Panc1 (cell line): ENCODE data around the gene CDK5. TPM values are rescaled to one million over a fixed set of nuclear protein-coding genes. Genes with fewer than 3 reads are reported as not detected.

Experiments used
- ATAC-seq: fragments of 200-7000 bp; cut with Tn5 transposase; 2 replicates; pipeline ENCODE4 v1.9.1; 2020; ENCODE audit warnings: mild to moderate bottlenecking, moderate library complexity
- BruUV-seq: library from RNA; stranded (reverse); fragments of 400-500 nt; replicated peaks from 2 replicates; lab custom pipeline; 2021; lab: Mats Ljungman, UMichigan
- CTCF ChIA-PET: fragments of 300-600 bp; sonication (Branson Sonifier 250); formaldehyde crosslinking; loops from one replicate; lab custom pipeline; 2022; ENCODE audit warnings: antibody characterized with exemption; lab: Charles Lee
- POLR2A ChIA-PET: fragments of 300-600 bp; sonication (Branson Sonifier 250); formaldehyde crosslinking; loops from one replicate; lab custom pipeline; 2022; ENCODE audit warnings: antibody characterized with exemption; lab: Charles Lee
- DNase-seq: peaks from one replicate; pipeline ENCODE4 v3.0.0-alpha.2; 2010; ENCODE audit warnings: low read depth, low spot score
- H3K27ac ChIP-seq: 2 replicates; pipeline ENCODE4 v1.5.1; 2011; ENCODE audit warnings: mild to moderate bottlenecking, low read length, inconsistent platforms
- H3K27me3 ChIP-seq: fragments of 200-500 bp; sonication (Bioruptor generic); 2 replicates; pipeline ENCODE4 v1.6.0; 2014; ENCODE audit warnings: low read length, inconsistent platforms; ENCODE audit not compliant: control insufficient read depth, insufficient read depth
- H3K36me3 ChIP-seq: fragments of 200-500 bp; sonication (Bioruptor generic); 2 replicates; pipeline ENCODE4 v1.5.1; 2014; ENCODE audit warnings: inconsistent platforms, mild to moderate bottlenecking, low read length, moderate library complexity; ENCODE audit not compliant: control insufficient read depth, insufficient read depth
- H3K4me1 ChIP-seq: 2 replicates; pipeline ENCODE4 v1.5.1; 2011; ENCODE audit warnings: inconsistent platforms, mild to moderate bottlenecking, low read length, moderate library complexity; ENCODE audit not compliant: control insufficient read depth, insufficient read depth
- H3K4me3 ChIP-seq, 2 experiments: 2 replicates each; pipeline ENCODE4 v1.5.1; 2011 to 2012; ENCODE audit warnings: low read depth in 2 of 2, low read length in 2 of 2, mild to moderate bottlenecking in 2 of 2, inconsistent platforms in 1 of 2, moderate library complexity in 1 of 2
- H3K9me3 ChIP-seq: fragments of 200-500 bp; sonication (Bioruptor generic); 2 replicates; pipeline ENCODE4 v1.5.1; 2014; ENCODE audit warnings: low read depth, mild to moderate bottlenecking, inconsistent platforms, low read length, moderate library complexity; ENCODE audit not compliant: control insufficient read depth, insufficient read depth
- CTCF ChIP-seq: fragments of 450-650 bp; IDR thresholded peaks from 2 replicates; pipeline ENCODE4 v1.5.1; 2017; ENCODE audit warnings: mild to moderate bottlenecking
- POLR2AphosphoS5 ChIP-seq: IDR thresholded peaks from 2 replicates; pipeline ENCODE4 v1.6.1; 2012; ENCODE audit warnings: mild to moderate bottlenecking, low read depth, low read length, moderate library complexity
- SIN3A ChIP-seq: IDR thresholded peaks from 2 replicates; pipeline ENCODE4 v1.6.1; 2012; ENCODE audit warnings: low read depth, mild to moderate bottlenecking, low read length, moderate library complexity, borderline replicate concordance; ENCODE audit not compliant: insufficient read depth
- TCF7L2 ChIP-seq: IDR thresholded peaks from 2 replicates; pipeline ENCODE4 v1.6.1; 2011; ENCODE audit warnings: mild to moderate bottlenecking, low read depth, low read length, inconsistent platforms
- in situ Hi-C: cut with HindIII; loops from 2 replicates; pipeline ENCODE4 v1.10.0; 2016; ENCODE audit warnings: low sequenced_read_pairs, low pct_unique_long_range_greater_than_20kb
- intact Hi-C: fragments of 100-400 bp; cut with micrococcal nuclease; formaldehyde crosslinking; loops from one replicate; pipeline ENCODE4 v1.10.0; 2022; ENCODE audit not compliant: unreplicated experiment
- total RNA-seq: library from RNA; stranded (reverse); gene quantifications from one replicate; pipeline ENCODE4 v1.2.1, GENCODE V29; 2021; ENCODE audit not compliant: unreplicated experiment
- TF ChIP-seq, protein P1 (sequence below), 2 experiments: IDR thresholded peaks; 2 replicates each; pipeline ENCODE4 v1.6.1; 2011 to 2012; ENCODE audit warnings: low read depth in 2 of 2, control low read depth in 1 of 2, low read length in 1 of 2, mild to moderate bottlenecking in 1 of 2, moderate library complexity in 1 of 2; ENCODE audit not compliant: insufficient read depth in 1 of 2

Gene CDK5
- total RNA-seq, 1 experiment from 2014 or later, result 25.6 TPM

- H3K4me1 ChIP-seq, result peaks cover 34% of the 10 kb centered on the region
- intact Hi-C loops (no loop called here), in situ Hi-C loops (no loop called here)
- DNase-seq (no peak), ATAC-seq (no peak)
- no peaks in the 10 kb centered on the region for H3K36me3 ChIP-seq
- ChIA-PET CTCF (interaction anchor here (0.6 to 2.4 kb wide), 10 partner anchors 9 to 112 kb away, joined by 3 to 16 read pairs (median 4); partner anchors contain the start of gene FASTK), POLR2A (interaction anchor here (0.7 kb wide), 1 partner anchor 1506 kb away, joined by 4 read pairs; no protein-coding TSS in a partner anchor)
- no peaks in the 10 kb centered on the region for H3K27me3 ChIP-seq
- H3K9me3 ChIP-seq, result no peaks in the 10 kb centered on the region
- 0 out of 2 replicates have a peak overlapping the region, but pooled peaks have one; percentile 34 for H3K27ac ChIP-seq
- no TSS peak for BruUV-seq
- TF ChIP-seq CTCF (no peak), SIN3A (no peak), TCF7L2 (no peak), POLR2AphosphoS5 (no peak)
- TF ChIP-seq, protein P1, sequence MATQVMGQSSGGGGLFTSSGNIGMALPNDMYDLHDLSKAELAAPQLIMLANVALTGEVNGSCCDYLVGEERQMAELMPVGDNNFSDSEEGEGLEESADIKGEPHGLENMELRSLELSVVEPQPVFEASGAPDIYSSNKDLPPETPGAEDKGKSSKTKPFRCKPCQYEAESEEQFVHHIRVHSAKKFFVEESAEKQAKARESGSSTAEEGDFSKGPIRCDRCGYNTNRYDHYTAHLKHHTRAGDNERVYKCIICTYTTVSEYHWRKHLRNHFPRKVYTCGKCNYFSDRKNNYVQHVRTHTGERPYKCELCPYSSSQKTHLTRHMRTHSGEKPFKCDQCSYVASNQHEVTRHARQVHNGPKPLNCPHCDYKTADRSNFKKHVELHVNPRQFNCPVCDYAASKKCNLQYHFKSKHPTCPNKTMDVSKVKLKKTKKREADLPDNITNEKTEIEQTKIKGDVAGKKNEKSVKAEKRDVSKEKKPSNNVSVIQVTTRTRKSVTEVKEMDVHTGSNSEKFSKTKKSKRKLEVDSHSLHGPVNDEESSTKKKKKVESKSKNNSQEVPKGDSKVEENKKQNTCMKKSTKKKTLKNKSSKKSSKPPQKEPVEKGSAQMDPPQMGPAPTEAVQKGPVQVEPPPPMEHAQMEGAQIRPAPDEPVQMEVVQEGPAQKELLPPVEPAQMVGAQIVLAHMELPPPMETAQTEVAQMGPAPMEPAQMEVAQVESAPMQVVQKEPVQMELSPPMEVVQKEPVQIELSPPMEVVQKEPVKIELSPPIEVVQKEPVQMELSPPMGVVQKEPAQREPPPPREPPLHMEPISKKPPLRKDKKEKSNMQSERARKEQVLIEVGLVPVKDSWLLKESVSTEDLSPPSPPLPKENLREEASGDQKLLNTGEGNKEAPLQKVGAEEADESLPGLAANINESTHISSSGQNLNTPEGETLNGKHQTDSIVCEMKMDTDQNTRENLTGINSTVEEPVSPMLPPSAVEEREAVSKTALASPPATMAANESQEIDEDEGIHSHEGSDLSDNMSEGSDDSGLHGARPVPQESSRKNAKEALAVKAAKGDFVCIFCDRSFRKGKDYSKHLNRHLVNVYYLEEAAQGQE (IDR thresholded peaks at IDR 0.05; ENCODE audit: insufficient read depth in 1 of 2, low read depth in 2 of 2, low read length in 1 of 2), result no peak
- no peak overlapping the region; a peak in 1 of 4 replicates for H3K4me3 ChIP-seq
Measured at GRCh38 chr7:151010037-151010306, 47.7 kb downstream of the CDK5 start.

DNA sequence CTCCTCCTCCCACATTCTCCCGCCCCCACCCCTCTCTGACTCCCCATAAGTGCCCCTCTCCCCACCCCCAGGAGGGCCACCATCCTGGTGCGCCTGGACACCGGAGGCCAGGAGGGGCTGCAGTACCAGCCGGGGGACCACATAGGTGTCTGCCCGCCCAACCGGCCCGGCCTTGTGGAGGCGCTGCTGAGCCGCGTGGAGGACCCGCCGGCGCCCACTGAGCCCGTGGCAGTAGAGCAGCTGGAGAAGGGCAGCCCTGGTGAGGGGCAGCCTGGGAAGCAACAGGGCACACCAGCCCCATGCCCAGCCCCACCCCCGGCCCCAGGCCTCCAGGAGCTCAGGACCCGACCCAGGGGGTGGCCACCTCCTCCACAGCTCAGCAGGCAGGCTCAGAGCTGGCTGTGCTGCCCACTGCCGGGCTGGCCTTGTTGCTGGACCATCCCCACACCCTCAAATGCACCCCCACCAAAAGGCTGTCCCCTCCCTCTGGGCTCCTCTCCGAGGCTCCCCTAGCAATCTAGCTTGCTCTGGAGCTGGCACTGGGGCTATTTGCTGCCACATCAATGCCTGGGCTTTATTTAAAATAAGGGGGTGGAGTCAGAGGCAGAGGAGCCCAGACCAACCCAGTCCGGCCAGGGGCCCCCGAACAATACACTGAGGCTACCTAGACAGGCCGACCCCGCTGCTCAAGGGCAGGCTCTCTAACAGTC lies 48.2 kb downstream of the CDK5 start:
- ChIA-PET POLR2A (interaction anchor here (0.7 kb wide), 1 partner anchor 1505 kb away, joined by 4 read pairs; no protein-coding TSS in a partner anchor), CTCF (interaction anchor here (0.6 to 2.4 kb wide), 10 partner anchors 9 to 111 kb away, joined by 3 to 16 read pairs (median 4); partner anchors contain the start of genes ABCB8 and FASTK)
- no peak overlapping the region for H3K27ac ChIP-seq
- in situ Hi-C loops, result no loop called here
- ATAC-seq (no peak), DNase-seq (no peak)
- H3K36me3 ChIP-seq, result no peaks in the 10 kb centered on the region
- no peak overlapping the region; a peak in 1 of 4 replicates for H3K4me3 ChIP-seq
- H3K9me3 ChIP-seq, result no peaks in the 10 kb centered on the region
- TF ChIP-seq CTCF, result no peak
- no peak for TF ChIP-seq TCF7L2
- TF ChIP-seq SIN3A, result no peak
- TF ChIP-seq POLR2AphosphoS5, result no peak
- TF ChIP-seq, protein P1 (IDR thresholded peaks at IDR 0.05; ENCODE audit: insufficient read depth in 1 of 2, low read depth in 2 of 2, low read length in 1 of 2), result no peak
- H3K27me3 ChIP-seq, result no peaks in the 10 kb centered on the region
- BruUV-seq, result no TSS peak
- intact Hi-C loops, result no loop called here
- H3K4me1 ChIP-seq, result peaks cover 34% of the 10 kb centered on the region
